ENCODE results near the gene RHBDL3.

DNA sequence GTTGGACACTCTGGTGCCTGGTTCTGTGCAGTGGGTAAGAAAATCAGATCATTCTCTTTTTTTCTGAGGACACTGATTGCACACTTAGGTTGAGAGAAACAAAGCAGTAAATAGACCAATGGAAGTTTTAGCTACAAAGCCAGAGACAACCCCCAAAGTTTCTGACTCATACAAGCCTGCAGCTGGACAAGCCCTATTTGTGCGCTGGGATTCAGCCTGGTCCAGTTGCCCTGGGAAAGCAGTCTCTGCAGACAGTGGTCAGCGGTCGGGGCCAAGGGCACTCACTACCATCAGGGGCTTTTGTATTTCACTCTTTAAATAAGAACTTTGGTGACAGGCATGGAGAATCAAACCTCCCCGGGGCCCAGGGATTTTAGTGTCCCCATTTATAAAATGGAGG, 6.0 kb upstream of the RHBDL3 start:
- TF ChIP-seq CTCF (conservative IDR thresholded peaks at IDR 0.05) (no peak), ZFX (IDR thresholded peaks at IDR 0.05) (no peak)

Data from C4-2B (cell line).